Activated CD4-positive, alpha-beta T cell treated with anti-CD3 and anti-CD28 coated beads for 36 hours (primary cell): ENCODE measurements around the gene RTBDN. TPM values are rescaled to one million over a fixed set of nuclear protein-coding genes. Genes with fewer than 3 reads are reported as not detected.
A peak's percentile ranks its signal among the peaks of the same experiment; 100 is the strongest.

ENCODE experiments used
- ATAC-seq: fragments of 200-7000 bp; cut with Tn5 transposase; one replicate; pipeline ENCODE4 v1.10.0; 2021; ENCODE audit warnings: mild to moderate bottlenecking, moderate library complexity
- CTCF ChIA-PET: fragments of 350-600 bp; sonication (Branson Sonifier 250); formaldehyde crosslinking; loops from one replicate; lab custom pipeline; 2021; ENCODE audit warnings: antibody characterized with exemption; lab: Charles Lee
- POLR2A ChIA-PET: fragments of 350-600 bp; sonication (Branson Sonifier 250); formaldehyde crosslinking; loops from one replicate; lab custom pipeline; 2021; ENCODE audit warnings: antibody characterized with exemption, inconsistent platforms; lab: Charles Lee
- DNase-seq: peaks from one replicate; pipeline ENCODE4 v3.0.0-alpha.2; 2020
- H3K27ac Mint-ChIP-seq: one replicate; pipeline ENCODE4 v1.8.0; 2021; ENCODE audit warnings: mixed read lengths
- H3K27me3 Mint-ChIP-seq: one replicate; pipeline ENCODE4 v1.8.0; 2021; ENCODE audit warnings: mixed read lengths
- H3K36me3 Mint-ChIP-seq: one replicate; pipeline ENCODE4 v1.8.0; 2021; ENCODE audit warnings: low read depth, mixed read lengths
- H3K4me1 Mint-ChIP-seq: one replicate; pipeline ENCODE4 v1.8.0; 2021; ENCODE audit warnings: mixed read lengths
- H3K4me3 Mint-ChIP-seq: one replicate; pipeline ENCODE4 v1.8.0; 2021; ENCODE audit warnings: mild to moderate bottlenecking, moderate library complexity, mixed read lengths
- H3K9me3 Mint-ChIP-seq: one replicate; pipeline ENCODE4 v1.8.0; 2021; ENCODE audit warnings: low read depth, mixed read lengths
- intact Hi-C, 2 experiments: fragments of 100-400 bp; cut with DNase I in 1 of 2; cut with micrococcal nuclease in 1 of 2; formaldehyde crosslinking; loops; one replicate each; pipeline versions ENCODE4 v1.14.2 to v1.15.1; 2022 to 2024; cut with DNase I, micrococcal nuclease
- total RNA-seq, 2 experiments: library from RNA; stranded (reverse); gene quantifications; one replicate each; pipeline ENCODE4 v1.2.3, GENCODE V29; 2021

Gene RTBDN
- not detected for total RNA-seq

GRCh38 chr19:12834566-12834943, at the start of gene RTBDN:
Gene RTBDN (minus strand): TSS chr19:12834579. CDS start chr19:12829979, 4,600 bp downstream.
- intact Hi-C loops = loop anchor here in 1 of 2 experiments (2.0 kb wide), 1 partner anchor 264 kb away; no protein-coding TSS in a partner anchor
- DNase-seq (peak; percentile 30), ATAC-seq (no peak)
- Mint-ChIP-seq H3K27ac (no peak within 1 kb of the TSS), H3K4me1 (peaks cover 30% of the 10 kb centered on the region), H3K36me3 (no peaks in the 10 kb centered on the region), H3K27me3 (peaks cover 70% of the 10 kb centered on the region), H3K9me3 (no peaks in the 10 kb centered on the region), H3K4me3 (no peak within 1 kb of the TSS)
- POLR2A ChIA-PET = no interaction called here
- CTCF ChIA-PET = interaction anchor here (0.6 to 1.6 kb wide), 6 partner anchors 12 to 551 kb away, joined by 3 to 4 read pairs (median 4); partner anchors contain the start of gene SYCE2

- H3K27me3 Mint-ChIP-seq = no peaks in the 10 kb centered on the region
- peak overlapping the region; percentile 45 for H3K27ac Mint-ChIP-seq
Measured at GRCh38 chr19:12882589-12882988, 48.2 kb upstream of the RTBDN start.

GRCh38 chr19:12881172-12881808, 46.9 kb upstream of the RTBDN start, which contains the start of gene DNASE2:
Gene DNASE2 (minus strand): TSS chr19:12881449. CDS start chr19:12881375, 74 bp downstream.
- intact Hi-C loops = loop anchor here in 1 of 2 experiments (1.0 kb wide), 1 partner anchor 10 kb away; the partner anchor contains the start of gene GCDH
- ATAC-seq (peak; percentile 75), DNase-seq (peak; percentile 96)
- peaks cover 4% of the 10 kb centered on the region for H3K9me3 Mint-ChIP-seq
- H3K27ac Mint-ChIP-seq = peak within 1 kb of the TSS; percentile 82
- peaks cover 12% of the 10 kb centered on the region for H3K36me3 Mint-ChIP-seq
- ChIA-PET POLR2A (interaction anchor here (0.7 kb wide), 1 partner anchor 9 kb away, joined by 4 read pairs; the partner anchor contains the start of gene GCDH), CTCF (interaction anchor here (1.3 to 2.6 kb wide), 3 partner anchors 10 to 84 kb away, joined by 4 to 10 read pairs (median 5); partner anchors contain the start of gene GCDH)
- H3K4me3 Mint-ChIP-seq = peak within 1 kb of the TSS; percentile 88
- peaks cover 24% of the 10 kb centered on the region for H3K4me1 Mint-ChIP-seq
- no peaks in the 10 kb centered on the region for H3K27me3 Mint-ChIP-seq

More at GRCh38 chr19:12882589-12882988, 48.2 kb upstream of the RTBDN start:
- H3K4me3 Mint-ChIP-seq = peak overlapping the region; percentile 88
- H3K36me3 Mint-ChIP-seq = peaks cover 9% of the 10 kb centered on the region
- intact Hi-C loops = no loop called here
- CTCF ChIA-PET = interaction anchor here (0.6 to 3.7 kb wide), 7 partner anchors 10 to 201 kb away, joined by 3 to 36 read pairs (median 3); partner anchors contain the start of gene DHPS
- DNase-seq (no peak), ATAC-seq (no peak)
- POLR2A ChIA-PET = interaction anchor here (0.6 to 1.4 kb wide), 2 partner anchors 8 to 161 kb away, joined by 6 to 7 read pairs; partner anchors contain the start of gene GCDH
- H3K9me3 Mint-ChIP-seq = peaks cover 4% of the 10 kb centered on the region
- peaks cover 26% of the 10 kb centered on the region for H3K4me1 Mint-ChIP-seq

- ATAC-seq (no peak), DNase-seq (peak; percentile 38)
- POLR2A ChIA-PET = interaction anchor here (0.7 to 1.1 kb wide), 2 partner anchors 10 to 11 kb away, joined by 4 to 6 read pairs; partner anchors contain the start of gene GCDH
- CTCF ChIA-PET = interaction anchor here (0.8 to 2.6 kb wide), 6 partner anchors 10 to 123 kb away, joined by 3 to 10 read pairs (median 5); partner anchors contain the start of gene GCDH
- Mint-ChIP-seq H3K4me3 (peak overlapping the region; percentile 88), H3K27me3 (no peaks in the 10 kb centered on the region), H3K36me3 (peaks cover 12% of the 10 kb centered on the region), H3K4me1 (peaks cover 23% of the 10 kb centered on the region), H3K9me3 (peaks cover 4% of the 10 kb centered on the region), H3K27ac (peak overlapping the region; percentile 82)
- intact Hi-C loops = loop anchor here in 1 of 2 experiments (1.0 kb wide), 1 partner anchor 11 kb away; the partner anchor contains the start of gene GCDH
Measured at GRCh38 chr19:12880551-12881171, 46.3 kb upstream of the RTBDN start.

GRCh38 chr19:12875086-12875485, 40.7 kb upstream of the RTBDN start:
- ChIA-PET POLR2A (no interaction called here), CTCF (no interaction called here)
- intact Hi-C loops = no loop called here
- H3K4me3 Mint-ChIP-seq = no peak overlapping the region
- H3K27me3 Mint-ChIP-seq = no peaks in the 10 kb centered on the region
- H3K4me1 Mint-ChIP-seq = peaks cover 3% of the 10 kb centered on the region
- no peak for DNase-seq
- H3K27ac Mint-ChIP-seq = no peak overlapping the region
- H3K36me3 Mint-ChIP-seq = peaks cover 32% of the 10 kb centered on the region
- H3K9me3 Mint-ChIP-seq = no peaks in the 10 kb centered on the region
- ATAC-seq = no peak

- H3K27ac Mint-ChIP-seq = no peak overlapping the region
- H3K27me3 Mint-ChIP-seq = no peaks in the 10 kb centered on the region
- H3K9me3 Mint-ChIP-seq = no peaks in the 10 kb centered on the region
- ChIA-PET CTCF (interaction anchor here (1.0 to 1.2 kb wide), 2 partner anchors 11 to 39 kb away, joined by 3 to 11 read pairs; partner anchors contain the start of gene RTBDN), POLR2A (interaction anchor here (1.7 kb wide), 1 partner anchor 11 kb away, joined by 9 read pairs; no protein-coding TSS in a partner anchor)
- no peaks in the 10 kb centered on the region for H3K4me1 Mint-ChIP-seq
- H3K4me3 Mint-ChIP-seq = no peak overlapping the region
- intact Hi-C loops = no loop called here
- peaks cover 32% of the 10 kb centered on the region for H3K36me3 Mint-ChIP-seq
- DNase-seq (no peak), ATAC-seq (no peak)
Measured at GRCh38 chr19:12873891-12874745, 39.7 kb upstream of the RTBDN start.

- peak; percentile 83 for DNase-seq
- Mint-ChIP-seq H3K36me3 (peaks cover 28% of the 10 kb centered on the region), H3K27me3 (no peaks in the 10 kb centered on the region), H3K9me3 (no peaks in the 10 kb centered on the region), H3K27ac (no peak overlapping the region), H3K4me1 (no peaks in the 10 kb centered on the region), H3K4me3 (peak overlapping the region; percentile 32)
- intact Hi-C loops = no loop called here
- ChIA-PET CTCF (interaction anchor here (0.6 to 2.4 kb wide), 10 partner anchors 9 to 139 kb away, joined by 3 to 11 read pairs (median 4); partner anchors contain the start of genes GCDH and RTBDN), POLR2A (interaction anchor here (0.7 to 1.7 kb wide), 3 partner anchors 12 to 158 kb away, joined by 4 to 9 read pairs (median 8); partner anchors contain the start of gene TRIR)
- ATAC-seq = peak; percentile 77
Measured at GRCh38 chr19:12872941-12873890, 38.8 kb upstream of the RTBDN start.

GRCh38 chr19:12872255-12872654, 37.9 kb upstream of the RTBDN start:
- no peaks in the 10 kb centered on the region for H3K27me3 Mint-ChIP-seq
- peaks cover 23% of the 10 kb centered on the region for H3K36me3 Mint-ChIP-seq
- H3K9me3 Mint-ChIP-seq = no peaks in the 10 kb centered on the region
- peaks cover under 1% of the 10 kb centered on the region for H3K4me1 Mint-ChIP-seq
- ChIA-PET POLR2A (interaction anchor here (1.0 to 1.7 kb wide), 3 partner anchors 13 to 138 kb away, joined by 4 to 9 read pairs (median 5); partner anchors contain the start of gene TRIR), CTCF (interaction anchor here (0.6 to 2.4 kb wide), 9 partner anchors 8 to 93 kb away, joined by 3 to 11 read pairs (median 4); partner anchors contain the start of gene GCDH)
- intact Hi-C loops = no loop called here
- H3K27ac Mint-ChIP-seq = no peak overlapping the region
- no peak overlapping the region for H3K4me3 Mint-ChIP-seq
- DNase-seq (no peak), ATAC-seq (no peak)

- POLR2A ChIA-PET = interaction anchor here (1.0 kb wide), 1 partner anchor 17 kb away, joined by 5 read pairs; no protein-coding TSS in a partner anchor
- Mint-ChIP-seq H3K9me3 (no peaks in the 10 kb centered on the region), H3K27me3 (no peaks in the 10 kb centered on the region), H3K27ac (no peak overlapping the region), H3K36me3 (peaks cover 20% of the 10 kb centered on the region), H3K4me1 (peaks cover 5% of the 10 kb centered on the region), H3K4me3 (no peak overlapping the region)
- no peak for ATAC-seq
- CTCF ChIA-PET = interaction anchor here (0.6 to 2.4 kb wide), 4 partner anchors 13 to 94 kb away, joined by 4 to 11 read pairs (median 5); partner anchors contain the start of gene GCDH
- no peak for DNase-seq
- intact Hi-C loops = no loop called here
Measured at GRCh38 chr19:12871681-12872080, 37.3 kb upstream of the RTBDN start.
